Nucleus accumbens (tissue), 56 donors: ENCODE measurements around the gene SNX25.
A peak's percentile ranks its signal among the peaks of the same experiment; 100 is the strongest.
"Not testable (repeated sequence)": the region's sequence is repeated elsewhere in the genome, so short reads cannot be mapped to it uniquely, and the experiment has no call there.

Experiments
- DNase-seq, 56 donors: peaks; one replicate each; lab custom pipeline; 2025; lab: John Stamatoyannopoulos, UW

Gene SNX25

GRCh38 chr4:185332575-185333464 lies 123.4 kb downstream of the SNX25 start:
- DNase-seq: no peak

GRCh38 chr4:185334326-185334725 lies 124.9 kb downstream of the SNX25 start:
- no peak for DNase-seq

GRCh38 chr4:185335579-185335978 lies 126.2 kb downstream of the SNX25 start:
- no peak for DNase-seq

GRCh38 chr4:185339941-185340340 lies 130.5 kb downstream of the SNX25 start:
- no peak for DNase-seq

GRCh38 chr4:185341377-185341776 lies 132.0 kb downstream of the SNX25 start:
- DNase-seq: no peak

GRCh38 chr4:185341841-185342240 lies 132.4 kb downstream of the SNX25 start:
- no peak for DNase-seq

GRCh38 chr4:185343726-185344581 lies 134.6 kb downstream of the SNX25 start:
- no peak for DNase-seq

GRCh38 chr4:185344743-185345538 lies 135.5 kb downstream of the SNX25 start:
- DNase-seq: no peak

- DNase-seq: peak in 1 of 56 donors; percentile 4
Measured at GRCh38 chr4:185346975-185347601, 137.7 kb downstream of the SNX25 start.

- no peak for DNase-seq
Measured at GRCh38 chr4:185351691-185352090, 142.3 kb downstream of the SNX25 start.

- no peak for DNase-seq
Measured at GRCh38 chr4:185352202-185352601, 142.8 kb downstream of the SNX25 start.

- no peak for DNase-seq
Measured at GRCh38 chr4:185352741-185353140, 143.3 kb downstream of the SNX25 start.

GRCh38 chr4:185357211-185357610 lies 147.8 kb downstream of the SNX25 start:
- DNase-seq: no peak

- no peak for DNase-seq
Measured at GRCh38 chr4:185357733-185358440, 148.5 kb downstream of the SNX25 start.

- DNase-seq: no peak
Measured at GRCh38 chr4:185358514-185358913, 149.1 kb downstream of the SNX25 start.

GRCh38 chr4:185358959-185359358 lies 149.6 kb downstream of the SNX25 start:
- DNase-seq: no peak

- DNase-seq: peak in 8 of 56 donors; percentile 2 to 46 (median 25)
Measured at GRCh38 chr4:185359767-185360446, 150.5 kb downstream of the SNX25 start.

- DNase-seq: no peak
Measured at GRCh38 chr4:185361872-185362271, 152.5 kb downstream of the SNX25 start.

GRCh38 chr4:185362570-185362969 lies 153.2 kb downstream of the SNX25 start:
- DNase-seq: not testable (repeated sequence)
